ENCODE data around the gene KNDC1. TPM values are rescaled to one million over a fixed set of nuclear protein-coding genes. Genes with fewer than 3 reads are reported as not detected.

KNDC1 gene
- total and polyA plus RNA-seq, 2 of the 4 experiments (the other 2 are of a cell fraction) = 0.18 to 1.1 TPM

DNA sequence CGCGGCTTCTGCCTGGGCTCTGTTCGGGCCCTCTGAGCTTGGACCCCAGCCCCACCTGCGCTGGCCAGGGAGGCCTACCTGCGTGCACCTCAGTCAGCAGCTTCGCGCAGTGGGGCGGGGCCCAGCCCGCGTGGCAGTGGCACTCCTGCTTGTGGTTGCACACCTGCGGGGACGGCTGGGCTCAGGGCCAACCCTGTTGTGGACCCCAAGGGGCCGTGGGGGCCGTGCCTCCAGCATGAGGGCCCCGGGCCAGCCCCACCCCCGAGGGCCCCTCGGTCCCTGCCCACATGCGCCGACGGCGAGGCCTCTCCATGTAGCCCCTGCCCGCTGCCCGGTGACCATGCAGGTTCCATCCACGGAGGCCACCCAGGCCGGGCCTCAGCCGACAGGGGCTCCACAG is 109.3 kb downstream of the KNDC1 start:
- H3K9me3 ChIP-seq (ENCODE audit: control insufficient read depth, insufficient read depth, low read length) = no peaks in the 10 kb centered on the region
- 80% methylated on average over 16 of the region's 26 CpGs; no CpG with 5 or more reads in 1 of the 2 experiments for WGBS, 2 experiments (ENCODE audit: extremely low coverage in 2 of 2, insufficient read length in 1 of 2)
- no peak for DNase-seq
- H2BK5ac ChIP-seq (ENCODE audit: low read depth, low read length, poor library complexity, severe bottlenecking) = no peak overlapping the region
- no peak overlapping the region for H3K9ac ChIP-seq (ENCODE audit: low read depth, low read length)
- no peak overlapping the region for H3K4me3 ChIP-seq (ENCODE audit: insufficient read depth, low read depth, low read length)
- peaks cover 4% of the 10 kb centered on the region; the same call in 1 of the 2 replicates for H3K36me3 ChIP-seq (ENCODE audit: control insufficient read depth, insufficient read depth, low read length)
- no peaks in the 10 kb centered on the region for H3K9me1 ChIP-seq (ENCODE audit: insufficient read depth, low read length)
- H2BK15ac ChIP-seq (ENCODE audit: low read depth, low read length) = no peak overlapping the region
- no peak overlapping the region for H2BK120ac ChIP-seq (ENCODE audit: low read depth, low read length)
- H3K79me1 ChIP-seq (ENCODE audit: low read depth in 1 of 2, low read length in 2 of 2) = no peaks in the 10 kb centered on the region
- ChIA-PET CTCF (no interaction called here), POLR2A (ENCODE audit: unreplicated experiment) (no interaction called here)
- H3K27ac ChIP-seq (ENCODE audit: insufficient read depth, low read length) = no peak overlapping the region
- no peak overlapping the region for H3K14ac ChIP-seq (replicated peaks; ENCODE audit: low read depth, low read length)
- H3K18ac ChIP-seq (ENCODE audit: low read depth, low read length) = no peak overlapping the region
- intact Hi-C loops (cut with micrococcal nuclease) (no loop called here), dilution Hi-C loops (cut with HindIII; ENCODE audit: low sequenced_read_pairs, unreplicated experiment) (no loop called here), in situ Hi-C loops (cut with MboI; ENCODE audit: low sequenced_read_pairs) (loop anchor here (25.0 kb wide), 1 partner anchor 607 kb away; no protein-coding TSS in a partner anchor)
- no peak overlapping the region for H4K5ac ChIP-seq (ENCODE audit: low read depth, low read length)
- no peak overlapping the region for H3K56ac ChIP-seq (ENCODE audit: extremely low read depth, insufficient read depth, low read length)
- no peak overlapping the region for H3K23ac ChIP-seq (ENCODE audit: low read depth, low read length)
- no peak overlapping the region for H3K4me2 ChIP-seq (ENCODE audit: low read depth, low read length)
- H2AFZ ChIP-seq (replicated peaks; ENCODE audit: low read length, poor library complexity) = no peak overlapping the region
- no peak overlapping the region for H4K8ac ChIP-seq (ENCODE audit: low read depth in 2 of 2, low read length in 2 of 2)
- no peaks in the 10 kb centered on the region for H4K20me1 ChIP-seq (ENCODE audit: insufficient read depth, low read length)
- H4K91ac ChIP-seq (ENCODE audit: insufficient read depth, low read depth, low read length) = no peak overlapping the region
- H2BK20ac ChIP-seq (ENCODE audit: low read depth, low read length) = no peak overlapping the region
- TF ChIP-seq BHLHE40 (IDR thresholded peaks at IDR 0.05; ENCODE audit: low read depth, low read length) = no peak
- TF ChIP-seq SMC3 (IDR thresholded peaks at IDR 0.05; ENCODE audit: low read depth, low read length) = no peak
- no peak overlapping the region for H2AK5ac ChIP-seq (ENCODE audit: low read depth, low read length)
- H3K27me3 ChIP-seq (ENCODE audit: control insufficient read depth, insufficient read depth, low read length) = no peaks in the 10 kb centered on the region; the same call in 1 of the 2 replicates
- no peak overlapping the region for H2AK9ac ChIP-seq (replicated peaks; ENCODE audit: low read depth, low read length, poor library complexity)
- no TSS peak for BruUV-seq (replicated peaks)
- H3K4me1 ChIP-seq (ENCODE audit: control insufficient read depth, insufficient read depth, low read length) = no peaks in the 10 kb centered on the region
- no peak overlapping the region for H3K4ac ChIP-seq (ENCODE audit: low read depth, low read length)
- ATAC-seq (ENCODE audit: low read depth) = no peak
